SK-N-DZ (cell line): ENCODE results near the gene PCNX3.
"Not testable (repeated sequence)": the region's sequence is repeated elsewhere in the genome, so short reads cannot be mapped to it uniquely, and the experiment has no call there.

Experiments used
- DNase-seq: peaks from one replicate; pipeline ENCODE4 v3.0.0-alpha.2; 2015; ENCODE audit warnings: low spot score

Gene PCNX3

GRCh38 chr11:65639228-65639597, 23.6 kb downstream of the PCNX3 start:
- DNase-seq = not testable (repeated sequence)

- no peak for DNase-seq
These were observed 24.3 kb downstream of the PCNX3 start for GRCh38 chr11:65639623-65640482.

GRCh38 chr11:65640483-65641296, 25.1 kb downstream of the PCNX3 start:
- DNase-seq = no peak

- no peak for DNase-seq
These were observed 25.9 kb downstream of the PCNX3 start for GRCh38 chr11:65641297-65642013.

GRCh38 chr11:65642014-65642671, 26.6 kb downstream of the PCNX3 start:
- DNase-seq = no peak

GRCh38 chr11:65643971-65644370, 28.4 kb downstream of the PCNX3 start:
- no peak for DNase-seq

GRCh38 chr11:65644837-65645236, 29.3 kb downstream of the PCNX3 start:
- DNase-seq = no peak

GRCh38 chr11:65645710-65646109, 30.1 kb downstream of the PCNX3 start:
- DNase-seq = no peak

- no peak for DNase-seq
These were observed 30.8 kb downstream of the PCNX3 start for GRCh38 chr11:65646288-65646957.

- no peak for DNase-seq
These were observed 31.6 kb downstream of the PCNX3 start for GRCh38 chr11:65646958-65647701.

- no peak for DNase-seq
These were observed 33.5 kb downstream of the PCNX3 start for GRCh38 chr11:65648997-65649493.

GRCh38 chr11:65649656-65650546, 34.3 kb downstream of the PCNX3 start:
- no peak for DNase-seq

GRCh38 chr11:65650547-65651338, 35.2 kb downstream of the PCNX3 start:
- no peak for DNase-seq

GRCh38 chr11:65651339-65651588, 35.7 kb downstream of the PCNX3 start:
- DNase-seq = no peak

- no peak for DNase-seq
These were observed 36.3 kb downstream of the PCNX3 start for GRCh38 chr11:65651589-65652510.

GRCh38 chr11:65652511-65653228, 37.1 kb downstream of the PCNX3 start:
- peak; percentile 93 for DNase-seq
